ENCODE results near the gene SALL1. TPM values are rescaled to one million over a fixed set of nuclear protein-coding genes. Genes with fewer than 3 reads are reported as not detected.

Gene SALL1
- total and polyA plus RNA-seq, 2 of the 8 experiments (the other 6 are each of a cell fraction or from before 2014, with no cell fraction given): 33.7 to 56.8 TPM

DNA sequence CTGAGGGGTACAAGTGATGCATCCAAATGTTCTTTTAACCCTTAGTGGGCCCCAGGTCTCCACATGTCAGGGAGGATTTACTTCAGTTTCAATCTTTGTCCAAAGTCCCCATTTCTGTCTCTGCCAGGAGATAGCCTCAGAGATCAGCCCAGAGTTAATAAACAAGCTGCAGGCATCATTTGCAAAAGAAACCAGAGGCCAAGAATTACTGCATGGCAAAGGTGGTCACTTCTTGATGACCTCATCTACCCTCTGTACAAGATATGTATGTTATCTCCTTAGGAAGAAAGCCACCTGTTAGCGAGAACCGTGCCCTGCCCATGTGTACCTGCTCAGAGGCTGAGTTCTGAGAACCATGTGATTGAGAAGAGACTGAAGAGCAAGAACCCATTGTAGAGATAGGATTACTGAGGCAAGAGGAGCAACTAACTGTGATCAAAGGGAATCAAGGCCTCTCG, 40.3 kb downstream of the SALL1 start:
- H3K18ac ChIP-seq (ENCODE audit: extremely low read depth, low read length): no peak overlapping the region
- FAIRE-seq (no peak), DNase-seq (ENCODE audit: low read depth in 1 of 2, low spot score in 2 of 2) (no peak)
- no peak overlapping the region for H4K5ac ChIP-seq (ENCODE audit: insufficient read length, low read depth, low read length)
- 82% methylated on average over 3 of the region's 3 CpGs; no CpG with 5 or more reads in 1 of the 2 experiments for WGBS, 2 experiments (ENCODE audit: extremely low coverage in 1 of 2, insufficient coverage in 1 of 2, insufficient read length in 1 of 2, insufficient replicate concordance in 2 of 2, low coverage in 1 of 2, low lambda C conversion rate in 2 of 2, missing lambda C conversion rate in 1 of 2)
- no peaks in the 10 kb centered on the region for H3K36me3 ChIP-seq (ENCODE audit: control insufficient read depth in 2 of 4, insufficient read depth in 4 of 4, low read length in 3 of 4)
- H3K4me3 ChIP-seq (ENCODE audit: extremely low read depth in 1 of 4, insufficient read depth in 2 of 4, low read depth in 3 of 4, low read length in 4 of 4): no peak overlapping the region
- H3K4me2 ChIP-seq (ENCODE audit: insufficient read depth in 1 of 2, low read depth in 2 of 2, low read length in 2 of 2): no peak overlapping the region
- no peak overlapping the region for H2AK5ac ChIP-seq (ENCODE audit: low read depth, low read length)
- TF ChIP-seq HDAC2 (IDR thresholded peaks at IDR 0.05; ENCODE audit: borderline replicate concordance in 1 of 2, low read depth in 2 of 2, low read length in 2 of 2) (peak in 1 of 2 experiments; percentile 30; a peak in 1 of 4 replicates), ASH2L (IDR thresholded peaks at IDR 0.05; ENCODE audit: low read length) (no peak), KDM1A (IDR thresholded peaks at IDR 0.05; ENCODE audit: borderline replicate concordance, low read length) (peak; percentile 91), POU5F1 (IDR thresholded peaks at IDR 0.05; ENCODE audit: low read depth, low read length) (no peak), RXRA (IDR thresholded peaks at IDR 0.05; ENCODE audit: insufficient read depth, low read depth, low read length) (no peak)
- peaks cover 4% of the 10 kb centered on the region; the same call in 1 of the 2 replicates for H3K23me2 ChIP-seq (ENCODE audit: low read depth, low read length)
- H4K20me1 ChIP-seq (replicated peaks in 1 of 2; ENCODE audit: control insufficient read depth in 1 of 2, insufficient read depth in 2 of 2, low read length in 2 of 2): no peaks in the 10 kb centered on the region
- H3K79me1 ChIP-seq (ENCODE audit: low read depth, low read length): no peaks in the 10 kb centered on the region
- H3K27ac ChIP-seq (ENCODE audit: low read depth, low read length): no peak overlapping the region
- H2AFZ ChIP-seq (ENCODE audit: low read length): no peak overlapping the region
- ChIA-PET CTCF (ENCODE audit: partially characterized antibody) (interaction anchor here (0.6 to 2.0 kb wide), 4 partner anchors 14 to 232 kb away, joined by 3 to 5 read pairs (median 3); no protein-coding TSS in a partner anchor), POLR2A (ENCODE audit: partially characterized antibody) (no interaction called here)
- H2BK5ac ChIP-seq (ENCODE audit: low read depth, low read length): no peak overlapping the region
- no peak overlapping the region for H2BK20ac ChIP-seq (ENCODE audit: low read length)
- no peak overlapping the region for H4K8ac ChIP-seq (ENCODE audit: extremely low read depth, insufficient read depth, low read length)
- no peak overlapping the region for H2BK15ac ChIP-seq (ENCODE audit: low read length)
- H3K4me1 ChIP-seq (replicated peaks in 1 of 4; ENCODE audit: control insufficient read depth in 3 of 4, insufficient read depth in 4 of 4, low read length in 3 of 4): peaks cover 3 to 17% (median 11%) of the 10 kb centered on the region in 4 experiments
- H3K23ac ChIP-seq (ENCODE audit: insufficient read length): no peak overlapping the region
- no peak overlapping the region for H4K91ac ChIP-seq (replicated peaks; ENCODE audit: insufficient read length, low read length)
- H3K56ac ChIP-seq (replicated peaks; ENCODE audit: insufficient read length, low read depth, low read length): no peak overlapping the region
- no peak overlapping the region for H3K4ac ChIP-seq (replicated peaks; ENCODE audit: insufficient read length, low read depth, low read length)
- H3K14ac ChIP-seq (ENCODE audit: insufficient read length): no peak overlapping the region
- H3K27me3 ChIP-seq (replicated peaks in 1 of 4; ENCODE audit: control insufficient read depth in 3 of 4, extremely low read depth in 1 of 4, insufficient read depth in 3 of 4, low read length in 3 of 4): peaks cover 2 to 10% (median 8%) of the 10 kb centered on the region in 4 experiments
- H3K9ac ChIP-seq (replicated peaks in 1 of 4; ENCODE audit: extremely low read depth in 1 of 4, low read depth in 3 of 4, low read length in 3 of 4): no peak overlapping the region
- no peak overlapping the region; the same call in 1 of the 2 replicates for H2BK12ac ChIP-seq (ENCODE audit: low read depth, low read length)
- no peak overlapping the region for H2BK120ac ChIP-seq (replicated peaks; ENCODE audit: low read depth, low read length)
- H3K79me2 ChIP-seq (ENCODE audit: control insufficient read depth in 1 of 2, insufficient read depth in 2 of 2, low read length in 2 of 2): no peaks in the 10 kb centered on the region
- no peaks in the 10 kb centered on the region; a peak in 1 of 4 replicates for H3K9me3 ChIP-seq (ENCODE audit: insufficient read depth in 2 of 2, low read depth in 1 of 2, low read length in 1 of 2)

Data from H1 (cell line).